ENCODE data around the gene USF3. TPM values are rescaled to one million over a fixed set of nuclear protein-coding genes. Genes with fewer than 3 reads are reported as not detected.

Gene USF3
- total and polyA plus RNA-seq, 4 donors: 4.6 to 16.0 (median 11.4) TPM

GRCh38 chr3:113634782-113635474, 61.5 kb downstream of the USF3 start:
- H3K9me3 ChIP-seq (ENCODE audit: control insufficient read depth in 4 of 4, low read length in 3 of 4): no peaks in the 10 kb centered on the region
- TF ChIP-seq MAX (IDR thresholded peaks at IDR 0.05) (no peak), CTCF (IDR thresholded peaks at IDR 0.05; ENCODE audit: low read depth, low read length, missing input control) (peak; percentile 3), FOXA1 (IDR thresholded peaks at IDR 0.05) (no peak), FOXA2 (IDR thresholded peaks at IDR 0.05) (peak; percentile 15), EGR1 (IDR thresholded peaks at IDR 0.05; ENCODE audit: low read depth in 2 of 2) (no peak), NR2F2 (IDR thresholded peaks at IDR 0.05) (no peak), RAD21 (IDR thresholded peaks at IDR 0.05) (peak; percentile 38 to 44), GABPA (IDR thresholded peaks at IDR 0.05 in 1 of 2, conservative IDR thresholded peaks at IDR 0.05 in 1 of 2) (peak in 1 of 2 donors; percentile 19), ATF3 (IDR thresholded peaks at IDR 0.05) (no peak), JUND (IDR thresholded peaks at IDR 0.05) (no peak), REST (IDR thresholded peaks at IDR 0.05) (peak; percentile 41), RXRA (IDR thresholded peaks at IDR 0.05) (peak; percentile 17 to 34), ZBTB33 (IDR thresholded peaks at IDR 0.05) (no peak), YY1 (IDR thresholded peaks at IDR 0.05) (peak; percentile 76), HNF4G (IDR thresholded peaks at IDR 0.05) (peak; percentile 27), SP1 (IDR thresholded peaks at IDR 0.05) (peak; percentile 54), TAF1 (conservative IDR thresholded peaks at IDR 0.05) (no peak), HNF4A (conservative IDR thresholded peaks at IDR 0.05) (peak; percentile 71 to 79)
- H3K36me3 ChIP-seq (ENCODE audit: control insufficient read depth in 4 of 4, insufficient read depth in 3 of 4, low read depth in 1 of 4, low read length in 3 of 4): no peaks in the 10 kb centered on the region
- H3K4me1 ChIP-seq (ENCODE audit: control insufficient read depth in 4 of 4, insufficient read depth in 4 of 4, low read length in 3 of 4): peaks cover 2 to 7% (median 3%) of the 10 kb centered on the region in 4 donors
- peak overlapping the region; percentile 38 to 46 (median 41) for H3K4me3 ChIP-seq (ENCODE audit: low read depth in 1 of 3, low read length in 3 of 3)
- no peaks in the 10 kb centered on the region for H3K27me3 ChIP-seq (ENCODE audit: control insufficient read depth in 4 of 4, insufficient read depth in 4 of 4, low read length in 3 of 4)
- WGBS: 51% methylated on average over 8 of the region's 8 CpGs
- H3K27ac ChIP-seq (ENCODE audit: low read depth in 1 of 2, low read length in 2 of 2): peak overlapping the region; percentile 35 to 40
- H3K9ac ChIP-seq (ENCODE audit: low read depth in 1 of 2, low read length in 2 of 2): peak overlapping the region in 1 of 2 donors; percentile 28
- no peak for DNase-seq (ENCODE audit: low spot score)

Measured in liver (tissue), 9 donors.